Measurements from ENCODE around the gene RASSF10. TPM values are rescaled to one million over a fixed set of nuclear protein-coding genes. Genes with fewer than 3 reads are reported as not detected.

Gene RASSF10
- total RNA-seq, 1 donor from 2014 or later, result not detected

DNA sequence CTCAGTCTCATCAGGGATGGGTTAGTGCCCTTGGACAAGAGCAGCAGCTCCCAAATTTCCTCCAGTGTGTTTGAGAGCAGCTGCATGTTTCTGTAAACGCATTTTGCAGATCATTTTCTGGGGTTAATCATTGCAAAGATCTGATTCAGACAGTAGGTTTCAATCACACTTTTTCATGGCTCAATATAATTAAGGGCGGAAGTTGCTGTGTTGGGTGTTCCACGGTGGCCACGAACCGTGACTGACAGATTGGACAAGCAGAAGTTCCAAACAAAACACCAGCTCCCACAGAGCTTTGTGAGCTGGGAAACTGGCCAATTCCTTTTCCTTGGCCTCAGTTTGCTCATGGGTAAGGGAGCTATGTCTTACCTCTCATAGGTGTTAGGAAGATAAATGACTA lies 8.4 kb upstream of the RASSF10 start:
- H3K4me1 Mint-ChIP-seq (ENCODE audit: low read depth, unreplicated experiment), result no peaks in the 10 kb centered on the region
- H3K36me3 Mint-ChIP-seq (ENCODE audit: unreplicated experiment), result peaks cover 6% of the 10 kb centered on the region
- TF ChIP-seq, protein P1, sequence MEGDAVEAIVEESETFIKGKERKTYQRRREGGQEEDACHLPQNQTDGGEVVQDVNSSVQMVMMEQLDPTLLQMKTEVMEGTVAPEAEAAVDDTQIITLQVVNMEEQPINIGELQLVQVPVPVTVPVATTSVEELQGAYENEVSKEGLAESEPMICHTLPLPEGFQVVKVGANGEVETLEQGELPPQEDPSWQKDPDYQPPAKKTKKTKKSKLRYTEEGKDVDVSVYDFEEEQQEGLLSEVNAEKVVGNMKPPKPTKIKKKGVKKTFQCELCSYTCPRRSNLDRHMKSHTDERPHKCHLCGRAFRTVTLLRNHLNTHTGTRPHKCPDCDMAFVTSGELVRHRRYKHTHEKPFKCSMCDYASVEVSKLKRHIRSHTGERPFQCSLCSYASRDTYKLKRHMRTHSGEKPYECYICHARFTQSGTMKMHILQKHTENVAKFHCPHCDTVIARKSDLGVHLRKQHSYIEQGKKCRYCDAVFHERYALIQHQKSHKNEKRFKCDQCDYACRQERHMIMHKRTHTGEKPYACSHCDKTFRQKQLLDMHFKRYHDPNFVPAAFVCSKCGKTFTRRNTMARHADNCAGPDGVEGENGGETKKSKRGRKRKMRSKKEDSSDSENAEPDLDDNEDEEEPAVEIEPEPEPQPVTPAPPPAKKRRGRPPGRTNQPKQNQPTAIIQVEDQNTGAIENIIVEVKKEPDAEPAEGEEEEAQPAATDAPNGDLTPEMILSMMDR (IDR thresholded peaks at IDR 0.05; ENCODE audit: partially characterized antibody, unreplicated experiment), result no peak
- H3K27ac Mint-ChIP-seq (ENCODE audit: unreplicated experiment), result no peak overlapping the region
- H3K27me3 Mint-ChIP-seq (ENCODE audit: unreplicated experiment), result no peaks in the 10 kb centered on the region
- no peak for DNase-seq
- no peak overlapping the region for H3K4me3 Mint-ChIP-seq (ENCODE audit: unreplicated experiment)
- H3K9me3 Mint-ChIP-seq (ENCODE audit: unreplicated experiment), result no peaks in the 10 kb centered on the region

- TF ChIP-seq, protein P1 (IDR thresholded peaks at IDR 0.05; ENCODE audit: partially characterized antibody, unreplicated experiment), result no peak
- H3K9me3 Mint-ChIP-seq (ENCODE audit: unreplicated experiment), result no peaks in the 10 kb centered on the region
- peaks cover 3% of the 10 kb centered on the region for H3K4me1 Mint-ChIP-seq (ENCODE audit: low read depth, unreplicated experiment)
- H3K36me3 Mint-ChIP-seq (ENCODE audit: unreplicated experiment), result no peaks in the 10 kb centered on the region
- H3K27ac Mint-ChIP-seq (ENCODE audit: unreplicated experiment), result no peak overlapping the region
- no peak for DNase-seq
- H3K27me3 Mint-ChIP-seq (ENCODE audit: unreplicated experiment), result peaks cover 3% of the 10 kb centered on the region
- H3K4me3 Mint-ChIP-seq (ENCODE audit: unreplicated experiment), result no peak overlapping the region
These were observed 5.2 kb upstream of the RASSF10 start for GRCh38 chr11:13003736-13004493.

DNA sequence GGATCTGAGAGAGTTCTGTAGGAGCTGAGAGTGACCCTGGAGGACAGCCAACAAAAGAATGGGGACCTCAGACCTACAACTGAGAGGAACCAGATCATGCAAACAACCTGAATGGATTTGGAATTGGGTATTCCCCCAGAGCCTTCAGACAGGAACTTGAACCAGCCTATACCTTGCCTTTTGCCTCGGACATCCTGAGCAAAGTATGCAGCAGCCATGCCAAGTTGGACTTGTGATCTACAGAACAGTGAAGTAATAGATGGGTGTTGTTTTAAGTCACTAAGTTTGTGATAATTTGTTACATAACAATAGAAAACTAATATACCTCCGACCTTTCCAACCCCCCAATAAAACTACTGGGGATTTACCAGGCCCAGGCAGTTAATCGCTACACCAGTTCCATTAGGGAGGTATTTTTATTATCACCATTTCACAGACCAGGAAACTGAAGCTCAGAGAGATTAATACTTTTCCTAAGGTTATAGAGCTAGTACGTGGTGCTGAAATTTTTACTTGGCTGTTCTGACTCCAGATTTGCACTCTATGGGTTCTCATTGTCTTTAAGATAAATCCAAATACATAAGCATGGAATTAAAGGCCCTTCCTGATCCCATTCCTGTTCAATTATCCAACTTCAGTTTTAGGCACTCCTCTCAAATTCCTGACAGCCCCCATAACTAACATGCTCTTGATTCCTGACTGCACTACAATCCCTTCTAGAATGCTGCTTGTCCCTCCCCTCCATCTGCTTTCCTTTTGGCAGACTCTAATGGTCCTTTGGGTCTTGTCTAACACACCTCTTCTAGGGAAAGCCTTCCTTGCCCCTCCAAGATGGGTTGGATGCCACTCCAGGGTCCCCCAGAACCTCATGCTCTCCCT lies 1.7 kb upstream of the RASSF10 start:
- Mint-ChIP-seq H3K27me3 (ENCODE audit: unreplicated experiment) (peaks cover 13% of the 10 kb centered on the region), H3K36me3 (ENCODE audit: unreplicated experiment) (peaks cover 4% of the 10 kb centered on the region), H3K4me1 (ENCODE audit: low read depth, unreplicated experiment) (peaks cover 4% of the 10 kb centered on the region), H3K4me3 (ENCODE audit: unreplicated experiment) (no peak overlapping the region), H3K9me3 (ENCODE audit: unreplicated experiment) (peaks cover 2% of the 10 kb centered on the region), H3K27ac (ENCODE audit: unreplicated experiment) (no peak overlapping the region)
- TF ChIP-seq, protein P1 (IDR thresholded peaks at IDR 0.05; ENCODE audit: partially characterized antibody, unreplicated experiment), result no peak
- no peak for DNase-seq

- TF ChIP-seq, protein P1 (IDR thresholded peaks at IDR 0.05; ENCODE audit: partially characterized antibody, unreplicated experiment), result no peak
- peaks cover 15% of the 10 kb centered on the region for H3K27me3 Mint-ChIP-seq (ENCODE audit: unreplicated experiment)
- no peak overlapping the region for H3K27ac Mint-ChIP-seq (ENCODE audit: unreplicated experiment)
These were observed 1.1 kb upstream of the RASSF10 start for GRCh38 chr11:13008061-13008435.

More at GRCh38 chr11:13008061-13008435, 1.1 kb upstream of the RASSF10 start:
- no peak for DNase-seq
- H3K9me3 Mint-ChIP-seq (ENCODE audit: unreplicated experiment), result peaks cover 2% of the 10 kb centered on the region
- H3K4me3 Mint-ChIP-seq (ENCODE audit: unreplicated experiment), result no peak overlapping the region
- H3K36me3 Mint-ChIP-seq (ENCODE audit: unreplicated experiment), result peaks cover 4% of the 10 kb centered on the region
- peaks cover 4% of the 10 kb centered on the region for H3K4me1 Mint-ChIP-seq (ENCODE audit: low read depth, unreplicated experiment)

All from glutamatergic neuron (in vitro differentiated cells).